KMS-11 (cell line): ENCODE measurements around the gene MUC21.
"Not testable (repeated sequence)": the region's sequence is repeated elsewhere in the genome, so short reads cannot be mapped to it uniquely, and the experiment has no call there.

Experiments
- H2AFZ ChIP-seq: fragments of 200-600 bp; sonication (generic); 2 replicates; pipeline ENCODE4 v1.6.1; 2016; ENCODE audit warnings: antibody characterized with exemption, mixed run types, low read depth
- H3K27ac ChIP-seq: fragments of 200-600 bp; sonication (generic); 2 replicates; pipeline ENCODE4 v1.6.1; 2016; ENCODE audit warnings: mild to moderate bottlenecking, mixed run types
- H3K27me3 ChIP-seq: fragments of 200-600 bp; sonication (generic); 2 replicates; pipeline ENCODE4 v1.6.1; 2017; ENCODE audit warnings: mild to moderate bottlenecking, low read depth, mixed run types, moderate library complexity; ENCODE audit not compliant: insufficient read depth
- H3K36me3 ChIP-seq: fragments of 200-600 bp; sonication (generic); 2 replicates; pipeline ENCODE4 v1.6.1; 2017; ENCODE audit warnings: mild to moderate bottlenecking, mixed run types; ENCODE audit not compliant: insufficient read depth
- H3K4me1 ChIP-seq: fragments of 200-600 bp; sonication (generic); 2 replicates; pipeline ENCODE4 v1.6.1; 2016; ENCODE audit warnings: mild to moderate bottlenecking, low read depth, mixed run types; ENCODE audit not compliant: poor library complexity, severe bottlenecking
- H3K4me2 ChIP-seq: fragments of 200-600 bp; sonication (generic); 2 replicates; pipeline ENCODE4 v1.7.0; 2016; ENCODE audit warnings: mild to moderate bottlenecking, mixed run types
- H3K4me3 ChIP-seq: fragments of 200-600 bp; sonication (generic); IDR thresholded peaks from 2 replicates; pipeline ENCODE4 v1.6.1; 2017; ENCODE audit warnings: low read depth, low read length, mixed read lengths; ENCODE audit not compliant: insufficient read depth
- H3K79me2 ChIP-seq: fragments of 200-600 bp; sonication (generic); 2 replicates; pipeline ENCODE4 v1.6.1; 2016; ENCODE audit warnings: low read depth, mixed run types; ENCODE audit not compliant: insufficient read depth
- H3K9ac ChIP-seq: fragments of 200-600 bp; sonication (generic); 2 replicates; pipeline ENCODE4 v1.6.1; 2016; ENCODE audit warnings: mild to moderate bottlenecking, mixed run types
- H4K20me1 ChIP-seq: fragments of 200-600 bp; sonication (generic); 2 replicates; pipeline ENCODE4 v1.6.1; 2016; ENCODE audit warnings: mild to moderate bottlenecking, mixed run types; ENCODE audit not compliant: insufficient read depth
- TF ChIP-seq, protein P1 (sequence below): fragments of 200-600 bp; sonication (generic); conservative IDR thresholded peaks from 2 replicates; pipeline ENCODE4 v1.6.1; 2017; ENCODE audit warnings: low read depth, mild to moderate bottlenecking, antibody characterized with exemption, low read length, moderate library complexity, mixed read lengths

The MUC21 gene

DNA sequence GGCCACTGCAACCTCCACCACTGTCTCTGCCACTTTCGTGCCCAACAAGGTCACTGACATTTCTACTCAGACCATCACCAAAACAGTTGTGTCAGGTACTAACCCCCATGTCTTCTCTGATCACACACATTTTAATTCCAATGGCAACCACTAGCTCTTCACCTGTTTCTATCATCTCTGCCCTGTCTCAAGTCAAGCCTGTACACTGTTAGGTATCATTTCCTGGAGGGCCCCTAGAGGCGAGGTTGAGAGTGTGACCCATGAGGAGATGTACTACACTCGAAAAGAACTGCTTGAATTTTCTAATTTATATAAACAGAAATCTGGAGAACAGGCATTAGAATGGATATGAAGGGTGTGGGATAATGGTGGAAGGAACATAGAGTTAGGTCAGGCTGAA is 17.4 kb upstream of the MUC21 start:
- no peak overlapping the region for H3K4me3 ChIP-seq
- H3K79me2 ChIP-seq, result no peaks in the 10 kb centered on the region
- no peak overlapping the region for H2AFZ ChIP-seq
- TF ChIP-seq, protein P1, sequence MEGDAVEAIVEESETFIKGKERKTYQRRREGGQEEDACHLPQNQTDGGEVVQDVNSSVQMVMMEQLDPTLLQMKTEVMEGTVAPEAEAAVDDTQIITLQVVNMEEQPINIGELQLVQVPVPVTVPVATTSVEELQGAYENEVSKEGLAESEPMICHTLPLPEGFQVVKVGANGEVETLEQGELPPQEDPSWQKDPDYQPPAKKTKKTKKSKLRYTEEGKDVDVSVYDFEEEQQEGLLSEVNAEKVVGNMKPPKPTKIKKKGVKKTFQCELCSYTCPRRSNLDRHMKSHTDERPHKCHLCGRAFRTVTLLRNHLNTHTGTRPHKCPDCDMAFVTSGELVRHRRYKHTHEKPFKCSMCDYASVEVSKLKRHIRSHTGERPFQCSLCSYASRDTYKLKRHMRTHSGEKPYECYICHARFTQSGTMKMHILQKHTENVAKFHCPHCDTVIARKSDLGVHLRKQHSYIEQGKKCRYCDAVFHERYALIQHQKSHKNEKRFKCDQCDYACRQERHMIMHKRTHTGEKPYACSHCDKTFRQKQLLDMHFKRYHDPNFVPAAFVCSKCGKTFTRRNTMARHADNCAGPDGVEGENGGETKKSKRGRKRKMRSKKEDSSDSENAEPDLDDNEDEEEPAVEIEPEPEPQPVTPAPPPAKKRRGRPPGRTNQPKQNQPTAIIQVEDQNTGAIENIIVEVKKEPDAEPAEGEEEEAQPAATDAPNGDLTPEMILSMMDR, result no peak
- no peaks in the 10 kb centered on the region for H4K20me1 ChIP-seq
- no peaks in the 10 kb centered on the region for H3K27me3 ChIP-seq
- no peak overlapping the region for H3K9ac ChIP-seq
- H3K4me2 ChIP-seq, result no peak overlapping the region; the same call in 1 of the 2 replicates
- no peak overlapping the region for H3K27ac ChIP-seq
- H3K36me3 ChIP-seq, result no peaks in the 10 kb centered on the region
- peaks cover 60% of the 10 kb centered on the region for H3K4me1 ChIP-seq

DNA sequence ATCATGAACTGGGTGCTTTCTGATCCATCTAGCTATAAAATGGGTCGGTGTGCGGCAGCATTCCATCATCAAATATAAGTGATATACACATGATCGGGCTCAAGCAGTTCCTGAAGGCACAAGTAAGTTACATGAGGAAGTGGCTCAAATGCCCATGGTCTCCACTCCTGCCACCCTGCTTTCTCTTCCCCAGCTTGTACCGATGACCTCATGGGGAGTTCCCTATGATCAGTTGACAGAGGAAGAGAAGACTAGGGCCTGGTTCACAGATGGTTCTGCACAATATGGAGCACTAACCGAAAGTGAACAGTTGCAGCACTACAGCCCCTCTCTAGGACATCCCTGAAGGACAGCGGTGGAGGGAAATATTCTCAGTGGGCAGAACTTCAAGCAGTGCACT is 14.3 kb upstream of the MUC21 start:
- H3K4me3 ChIP-seq, H3K27me3 ChIP-seq, H3K79me2 ChIP-seq, H3K9ac ChIP-seq, H3K27ac ChIP-seq, H2AFZ ChIP-seq, H4K20me1 ChIP-seq, H3K4me2 ChIP-seq, H3K36me3 ChIP-seq: not testable (repeated sequence)
- peaks cover 30% of the 10 kb centered on the region for H3K4me1 ChIP-seq

DNA sequence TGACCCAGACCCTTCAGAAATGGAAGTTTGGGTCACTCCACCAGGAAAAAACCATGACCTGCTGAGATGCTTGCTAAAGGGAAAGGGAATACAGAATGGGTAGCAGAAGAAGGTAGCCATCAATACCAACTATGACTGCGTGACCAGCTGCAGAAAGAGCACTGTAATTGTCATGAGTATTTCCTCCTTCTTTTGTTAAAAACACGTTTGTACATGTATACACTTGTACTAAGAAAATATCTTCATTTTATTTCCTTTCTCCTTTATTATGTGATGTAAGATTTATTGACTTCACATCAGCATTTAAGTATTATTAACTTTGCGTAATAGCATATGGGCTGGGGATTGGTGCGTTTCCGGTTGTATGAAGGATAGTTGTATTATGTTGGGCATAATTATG is 12.6 kb upstream of the MUC21 start:
- H3K9ac ChIP-seq, result no peak overlapping the region
- no peak overlapping the region for H3K4me3 ChIP-seq
- H3K36me3 ChIP-seq, result no peaks in the 10 kb centered on the region
- no peaks in the 10 kb centered on the region for H4K20me1 ChIP-seq
- peaks cover 12% of the 10 kb centered on the region for H3K4me1 ChIP-seq
- H3K79me2 ChIP-seq, result no peaks in the 10 kb centered on the region
- no peak overlapping the region for H3K4me2 ChIP-seq
- TF ChIP-seq, protein P1, result no peak
- H2AFZ ChIP-seq, result no peak overlapping the region
- H3K27me3 ChIP-seq, result no peaks in the 10 kb centered on the region
- H3K27ac ChIP-seq, result no peak overlapping the region

DNA sequence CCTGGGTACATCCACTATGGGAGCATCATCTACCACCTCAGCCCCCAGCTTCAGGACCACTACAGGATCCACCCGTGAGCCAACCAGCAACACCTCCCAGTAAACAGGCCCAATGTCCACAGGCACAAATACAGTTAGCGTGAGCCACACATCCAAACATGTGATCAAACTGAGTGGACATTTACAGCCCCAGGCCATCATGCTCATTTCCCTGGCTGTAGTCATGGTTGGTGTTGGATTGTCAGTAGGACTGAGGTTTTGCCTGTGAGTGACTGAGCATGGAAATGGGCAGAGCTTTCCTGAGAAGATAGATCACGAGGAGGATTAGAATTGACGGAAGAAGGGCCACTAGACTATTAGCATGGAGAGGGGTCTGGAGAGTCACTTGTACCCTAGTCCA is 10.7 kb upstream of the MUC21 start:
- Histone ChIP-seq H4K20me1 (no peaks in the 10 kb centered on the region), H3K4me3 (no peak overlapping the region), H3K36me3 (no peaks in the 10 kb centered on the region), H3K27me3 (no peaks in the 10 kb centered on the region), H3K27ac (no peak overlapping the region), H3K4me1 (peaks cover 14% of the 10 kb centered on the region), H3K4me2 (no peak overlapping the region), H3K9ac (no peak overlapping the region), H2AFZ (no peak overlapping the region), H3K79me2 (no peaks in the 10 kb centered on the region)
- TF ChIP-seq, protein P1, result no peak

DNA sequence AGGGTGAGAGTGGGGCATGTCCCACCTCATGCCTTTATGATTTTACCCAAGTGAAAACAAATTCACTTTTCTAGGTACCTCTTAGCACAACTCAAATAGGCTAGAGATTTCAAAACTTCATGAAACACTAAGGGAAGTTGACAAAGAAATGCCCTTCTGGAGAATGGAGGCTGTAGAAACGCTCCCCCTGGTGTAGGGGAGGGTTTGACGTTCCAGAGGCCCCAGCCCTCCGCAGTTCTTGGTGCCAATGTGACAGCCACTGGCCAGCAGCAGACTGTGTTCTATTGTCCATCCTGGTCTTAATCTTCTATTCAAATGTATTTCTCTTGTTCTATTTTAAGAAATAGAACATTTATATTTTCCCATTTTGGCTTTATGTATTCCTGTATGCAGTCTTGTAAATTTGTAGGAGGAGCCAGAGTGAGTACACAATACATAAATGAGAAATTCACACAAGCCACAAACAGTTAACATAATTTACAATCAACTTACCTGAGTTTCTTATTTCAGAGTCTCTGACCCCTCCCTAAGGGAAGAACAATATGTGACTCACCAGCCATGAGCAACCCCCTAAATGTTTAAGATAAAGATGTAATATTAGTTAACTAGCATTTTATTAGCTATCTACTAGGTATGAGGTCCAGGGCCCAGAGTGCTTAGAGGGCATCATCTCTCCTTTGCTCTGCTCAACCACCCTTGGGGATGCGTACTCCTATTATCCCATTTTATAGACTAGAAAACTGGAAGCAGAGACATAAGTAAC is 8.8 kb upstream of the MUC21 start:
- H3K27ac ChIP-seq, result no peak overlapping the region
- H3K4me2 ChIP-seq, result no peak overlapping the region
- H4K20me1 ChIP-seq, result no peaks in the 10 kb centered on the region
- TF ChIP-seq, protein P1, result no peak
- no peak overlapping the region for H2AFZ ChIP-seq
- H3K27me3 ChIP-seq, result no peaks in the 10 kb centered on the region
- H3K4me1 ChIP-seq, result peaks cover 27% of the 10 kb centered on the region
- H3K36me3 ChIP-seq, result no peaks in the 10 kb centered on the region
- no peak overlapping the region for H3K9ac ChIP-seq
- no peak overlapping the region for H3K4me3 ChIP-seq
- H3K79me2 ChIP-seq, result no peaks in the 10 kb centered on the region
